Neural cell (in vitro differentiated cells): ENCODE results near the gene BRD2.

Experiments used
- POLR2AphosphoS5 ChIP-seq: IDR thresholded peaks from 2 replicates; pipeline ENCODE4 v1.6.1; 2012
- RAD21 ChIP-seq: fragments of 450-650 bp; conservative IDR thresholded peaks from 2 replicates; pipeline ENCODE4 v1.6.1; 2014; ENCODE audit warnings: antibody characterized with exemption, mild to moderate bottlenecking, moderate library complexity
- TF ChIP-seq, protein P1 (sequence below): fragments of 450-650 bp; IDR thresholded peaks from 2 replicates; pipeline ENCODE4 v1.5.1; 2014; ENCODE audit warnings: antibody characterized with exemption, mild to moderate bottlenecking, moderate library complexity; ENCODE audit not compliant: poor library complexity, severe bottlenecking

GRCh38 chr6:33013608-33014007, 45.2 kb downstream of the BRD2 start:
- TF ChIP-seq, protein P1, sequence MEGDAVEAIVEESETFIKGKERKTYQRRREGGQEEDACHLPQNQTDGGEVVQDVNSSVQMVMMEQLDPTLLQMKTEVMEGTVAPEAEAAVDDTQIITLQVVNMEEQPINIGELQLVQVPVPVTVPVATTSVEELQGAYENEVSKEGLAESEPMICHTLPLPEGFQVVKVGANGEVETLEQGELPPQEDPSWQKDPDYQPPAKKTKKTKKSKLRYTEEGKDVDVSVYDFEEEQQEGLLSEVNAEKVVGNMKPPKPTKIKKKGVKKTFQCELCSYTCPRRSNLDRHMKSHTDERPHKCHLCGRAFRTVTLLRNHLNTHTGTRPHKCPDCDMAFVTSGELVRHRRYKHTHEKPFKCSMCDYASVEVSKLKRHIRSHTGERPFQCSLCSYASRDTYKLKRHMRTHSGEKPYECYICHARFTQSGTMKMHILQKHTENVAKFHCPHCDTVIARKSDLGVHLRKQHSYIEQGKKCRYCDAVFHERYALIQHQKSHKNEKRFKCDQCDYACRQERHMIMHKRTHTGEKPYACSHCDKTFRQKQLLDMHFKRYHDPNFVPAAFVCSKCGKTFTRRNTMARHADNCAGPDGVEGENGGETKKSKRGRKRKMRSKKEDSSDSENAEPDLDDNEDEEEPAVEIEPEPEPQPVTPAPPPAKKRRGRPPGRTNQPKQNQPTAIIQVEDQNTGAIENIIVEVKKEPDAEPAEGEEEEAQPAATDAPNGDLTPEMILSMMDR: no peak
- TF ChIP-seq POLR2AphosphoS5 (no peak), RAD21 (no peak)
